ENCODE measurements around the gene CCDC13.

Gene CCDC13

GRCh38 chr3:42769477-42770131 is 3.4 kb downstream of the CCDC13 start:
- H3K27me3 ChIP-seq (ENCODE audit: control insufficient read depth in 3 of 3, insufficient read depth in 3 of 3, low read depth in 1 of 3, low read length in 3 of 3), result peaks cover 0 to 4% (median 0%) of the 10 kb centered on the region in 3 experiments
- WGBS, 2 donors (ENCODE audit: extremely low coverage in 2 of 2, insufficient read length in 2 of 2, insufficient replicate concordance in 1 of 2), result no CpG with 5 or more reads among the region's 28 CpGs
- H2BK12ac ChIP-seq (ENCODE audit: low read length), result no peak overlapping the region
- no peak overlapping the region for H3K18ac ChIP-seq (ENCODE audit: low read length)
- DNase-seq (ENCODE audit: low spot score), result no peak
- no peak overlapping the region for H4K8ac ChIP-seq (ENCODE audit: low read depth, low read length)
- H3K4me1 ChIP-seq (ENCODE audit: control insufficient read depth in 2 of 2, insufficient read depth in 1 of 2, low read depth in 1 of 2, low read length in 2 of 2), result peaks cover 3 to 5% of the 10 kb centered on the region in 2 donors
- H3K23ac ChIP-seq (ENCODE audit: low read depth, low read length, poor library complexity), result no peak overlapping the region
- H3K9me3 ChIP-seq (replicated peaks in 1 of 2; ENCODE audit: control insufficient read depth in 2 of 2, insufficient read depth in 1 of 2, low read depth in 1 of 2, low read length in 2 of 2), result no peaks in the 10 kb centered on the region
- H3K79me1 ChIP-seq (ENCODE audit: low read depth, low read length), result no peaks in the 10 kb centered on the region
- no peak overlapping the region for H3K4ac ChIP-seq (ENCODE audit: low read length)
- no peak overlapping the region for H2BK120ac ChIP-seq (ENCODE audit: low read depth, low read length)
- no peak overlapping the region for H2AFZ ChIP-seq (ENCODE audit: low read length)
- H4K91ac ChIP-seq (ENCODE audit: low read depth, low read length, poor library complexity), result no peak overlapping the region
- no peak overlapping the region for H2BK15ac ChIP-seq (ENCODE audit: low read length)
- H3K36me3 ChIP-seq (replicated peaks in 1 of 2; ENCODE audit: control insufficient read depth in 2 of 2, insufficient read depth in 2 of 2, low read length in 2 of 2), result no peaks in the 10 kb centered on the region
- H2AK5ac ChIP-seq (ENCODE audit: low read depth, low read length), result no peak overlapping the region
- no peak overlapping the region for H3K27ac ChIP-seq (replicated peaks; ENCODE audit: low read length)
- H3K4me2 ChIP-seq (ENCODE audit: insufficient read depth, low read length, poor library complexity, severe bottlenecking), result no peak overlapping the region
- no peak overlapping the region for H3K14ac ChIP-seq (ENCODE audit: low read length)
- no peak overlapping the region for H3K9ac ChIP-seq (ENCODE audit: low read depth, low read length, poor library complexity)
- no peak overlapping the region for H2BK5ac ChIP-seq (ENCODE audit: low read length)
- H3K4me3 ChIP-seq (ENCODE audit: low read length in 2 of 2), result no peak overlapping the region

- no peak overlapping the region for H2AFZ ChIP-seq (ENCODE audit: low read length)
- no peak overlapping the region for H2AK5ac ChIP-seq (ENCODE audit: low read depth, low read length)
- H3K23ac ChIP-seq (ENCODE audit: low read depth, low read length, poor library complexity), result no peak overlapping the region
- H3K4me1 ChIP-seq (ENCODE audit: control insufficient read depth in 2 of 2, insufficient read depth in 1 of 2, low read depth in 1 of 2, low read length in 2 of 2), result peaks cover 0 to 2% of the 10 kb centered on the region in 2 donors
- H2BK5ac ChIP-seq (ENCODE audit: low read length), result no peak overlapping the region
- H3K4me2 ChIP-seq (ENCODE audit: insufficient read depth, low read length, poor library complexity, severe bottlenecking), result no peak overlapping the region
- no peak overlapping the region for H3K14ac ChIP-seq (ENCODE audit: low read length)
- H3K27me3 ChIP-seq (ENCODE audit: control insufficient read depth in 3 of 3, insufficient read depth in 3 of 3, low read depth in 1 of 3, low read length in 3 of 3), result no peaks in the 10 kb centered on the region
- H3K18ac ChIP-seq (ENCODE audit: low read length), result no peak overlapping the region
- no CpG with 5 or more reads among the region's 3 CpGs for WGBS, 2 donors (ENCODE audit: extremely low coverage in 2 of 2, insufficient read length in 2 of 2, insufficient replicate concordance in 1 of 2)
- no peak overlapping the region for H3K4me3 ChIP-seq (ENCODE audit: low read length in 2 of 2)
- H3K9me3 ChIP-seq (replicated peaks in 1 of 2; ENCODE audit: control insufficient read depth in 2 of 2, insufficient read depth in 1 of 2, low read depth in 1 of 2, low read length in 2 of 2), result no peaks in the 10 kb centered on the region
- no peak overlapping the region for H3K27ac ChIP-seq (replicated peaks; ENCODE audit: low read length)
- H2BK120ac ChIP-seq (ENCODE audit: low read depth, low read length), result no peak overlapping the region
- no peak overlapping the region for H4K8ac ChIP-seq (ENCODE audit: low read depth, low read length)
- no peak overlapping the region for H2BK12ac ChIP-seq (ENCODE audit: low read length)
- H3K79me1 ChIP-seq (ENCODE audit: low read depth, low read length), result no peaks in the 10 kb centered on the region
- no peak overlapping the region for H3K4ac ChIP-seq (ENCODE audit: low read length)
- no peak overlapping the region for H3K9ac ChIP-seq (ENCODE audit: low read depth, low read length, poor library complexity)
- no peak overlapping the region for H2BK15ac ChIP-seq (ENCODE audit: low read length)
- no peak overlapping the region for H4K91ac ChIP-seq (ENCODE audit: low read depth, low read length, poor library complexity)
- DNase-seq (ENCODE audit: low spot score), result no peak
- H3K36me3 ChIP-seq (replicated peaks in 1 of 2; ENCODE audit: control insufficient read depth in 2 of 2, insufficient read depth in 2 of 2, low read length in 2 of 2), result no peaks in the 10 kb centered on the region
These were observed 8.3 kb downstream of the CCDC13 start for GRCh38 chr3:42764561-42765295.

GRCh38 chr3:42764115-42764514 is 8.9 kb downstream of the CCDC13 start:
- Histone ChIP-seq H3K9ac (ENCODE audit: low read depth, low read length, poor library complexity) (no peak overlapping the region), H2BK5ac (ENCODE audit: low read length) (no peak overlapping the region), H3K23ac (ENCODE audit: low read depth, low read length, poor library complexity) (no peak overlapping the region), H3K4me1 (ENCODE audit: control insufficient read depth in 2 of 2, insufficient read depth in 1 of 2, low read depth in 1 of 2, low read length in 2 of 2) (peaks cover 0 to 2% of the 10 kb centered on the region in 2 donors), H3K4me3 (ENCODE audit: low read length in 2 of 2) (no peak overlapping the region), H2BK120ac (ENCODE audit: low read depth, low read length) (no peak overlapping the region), H3K27me3 (ENCODE audit: control insufficient read depth in 3 of 3, insufficient read depth in 3 of 3, low read depth in 1 of 3, low read length in 3 of 3) (no peaks in the 10 kb centered on the region), H3K36me3 (replicated peaks in 1 of 2; ENCODE audit: control insufficient read depth in 2 of 2, insufficient read depth in 2 of 2, low read length in 2 of 2) (no peaks in the 10 kb centered on the region), H3K27ac (replicated peaks; ENCODE audit: low read length) (no peak overlapping the region), H2BK15ac (ENCODE audit: low read length) (no peak overlapping the region), H3K9me3 (replicated peaks in 1 of 2; ENCODE audit: control insufficient read depth in 2 of 2, insufficient read depth in 1 of 2, low read depth in 1 of 2, low read length in 2 of 2) (no peaks in the 10 kb centered on the region), H2AK5ac (ENCODE audit: low read depth, low read length) (no peak overlapping the region), H3K4ac (ENCODE audit: low read length) (no peak overlapping the region), H2BK12ac (ENCODE audit: low read length) (no peak overlapping the region), H3K4me2 (ENCODE audit: insufficient read depth, low read length, poor library complexity, severe bottlenecking) (no peak overlapping the region), H3K79me1 (ENCODE audit: low read depth, low read length) (no peaks in the 10 kb centered on the region), H2AFZ (ENCODE audit: low read length) (no peak overlapping the region), H3K14ac (ENCODE audit: low read length) (no peak overlapping the region), H3K18ac (ENCODE audit: low read length) (no peak overlapping the region), H4K91ac (ENCODE audit: low read depth, low read length, poor library complexity) (no peak overlapping the region), H4K8ac (ENCODE audit: low read depth, low read length) (no peak overlapping the region)
- no peak for DNase-seq (ENCODE audit: low spot score)
- WGBS, 2 donors (ENCODE audit: extremely low coverage in 2 of 2, insufficient read length in 2 of 2, insufficient replicate concordance in 1 of 2), result no CpG with 5 or more reads among the region's 3 CpGs

- H3K36me3 ChIP-seq (replicated peaks in 1 of 2; ENCODE audit: control insufficient read depth in 2 of 2, insufficient read depth in 2 of 2, low read length in 2 of 2), result no peaks in the 10 kb centered on the region
- no peaks in the 10 kb centered on the region for H3K79me1 ChIP-seq (ENCODE audit: low read depth, low read length)
- no peak overlapping the region for H2BK12ac ChIP-seq (ENCODE audit: low read length)
- H2AFZ ChIP-seq (ENCODE audit: low read length), result peak overlapping the region; percentile 11
- no peak for DNase-seq (ENCODE audit: low spot score)
- H3K18ac ChIP-seq (ENCODE audit: low read length), result no peak overlapping the region
- no peak overlapping the region for H2BK120ac ChIP-seq (ENCODE audit: low read depth, low read length)
- no peak overlapping the region for H2BK5ac ChIP-seq (ENCODE audit: low read length)
- no peaks in the 10 kb centered on the region for H3K27me3 ChIP-seq (ENCODE audit: control insufficient read depth in 3 of 3, insufficient read depth in 3 of 3, low read depth in 1 of 3, low read length in 3 of 3)
- no peak overlapping the region for H3K4me2 ChIP-seq (ENCODE audit: insufficient read depth, low read length, poor library complexity, severe bottlenecking)
- no peak overlapping the region for H2AK5ac ChIP-seq (ENCODE audit: low read depth, low read length)
- no peak overlapping the region for H3K4me3 ChIP-seq (ENCODE audit: low read length in 2 of 2)
- no peak overlapping the region for H3K9ac ChIP-seq (ENCODE audit: low read depth, low read length, poor library complexity)
- H3K14ac ChIP-seq (ENCODE audit: low read length), result no peak overlapping the region
- H3K9me3 ChIP-seq (replicated peaks in 1 of 2; ENCODE audit: control insufficient read depth in 2 of 2, insufficient read depth in 1 of 2, low read depth in 1 of 2, low read length in 2 of 2), result no peaks in the 10 kb centered on the region
- H3K27ac ChIP-seq (replicated peaks; ENCODE audit: low read length), result no peak overlapping the region
- WGBS, 2 donors (ENCODE audit: extremely low coverage in 2 of 2, insufficient read length in 2 of 2, insufficient replicate concordance in 1 of 2), result no CpG with 5 or more reads among the region's 2 CpGs
- peaks cover 0 to 2% of the 10 kb centered on the region in 2 donors for H3K4me1 ChIP-seq (ENCODE audit: control insufficient read depth in 2 of 2, insufficient read depth in 1 of 2, low read depth in 1 of 2, low read length in 2 of 2)
- no peak overlapping the region for H2BK15ac ChIP-seq (ENCODE audit: low read length)
- H4K91ac ChIP-seq (ENCODE audit: low read depth, low read length, poor library complexity), result no peak overlapping the region
- no peak overlapping the region for H3K4ac ChIP-seq (ENCODE audit: low read length)
- no peak overlapping the region for H3K23ac ChIP-seq (ENCODE audit: low read depth, low read length, poor library complexity)
- no peak overlapping the region for H4K8ac ChIP-seq (ENCODE audit: low read depth, low read length)
These were observed 10.0 kb downstream of the CCDC13 start for GRCh38 chr3:42763021-42763420.
